Vagina (tissue), 2 donors: ENCODE measurements around the gene LINC01488. TPM values are rescaled to one million over a fixed set of nuclear protein-coding genes. Genes with fewer than 3 reads are reported as not detected.

ENCODE experiments used
- DNase-seq, 2 donors: peaks; one replicate each; pipeline ENCODE4 v3.0.0-alpha.2; 2017; ENCODE audit errors: extremely low spot score in 2 of 2
- H3K27ac ChIP-seq: fragments of 200-600 bp; sonication (generic); one replicate; pipeline ENCODE4 v1.5.1; 2019
- H3K27me3 ChIP-seq: fragments of 200-600 bp; sonication (generic); one replicate; pipeline ENCODE4 v1.5.1; 2019
- H3K36me3 ChIP-seq, 2 donors: fragments of 200-600 bp; sonication (generic); one replicate each; pipeline ENCODE4 v1.5.1; 2017 to 2019
- H3K4me1 ChIP-seq: fragments of 200-600 bp; sonication (generic); one replicate; pipeline ENCODE4 v1.5.1; 2019
- H3K4me3 ChIP-seq, 2 donors: fragments of 200-600 bp; sonication (generic); 1 replicate in 1 of 2; 2 replicates in 1 of 2; pipeline ENCODE4 v1.5.1; 2016 to 2019
- H3K9me3 ChIP-seq: fragments of 200-600 bp; sonication (generic); one replicate; pipeline ENCODE4 v1.5.1; 2019
- CTCF ChIP-seq, 3 experiments: fragments of 450-650 bp in 2 of 3; fragments of 200-600 bp in 1 of 3; sonication (generic) in 1 of 3; IDR thresholded peaks; one replicate each; pipeline ENCODE4 v1.5.1; 2017 to 2019; ENCODE audit warnings: antibody characterized with exemption in 3 of 3, mild to moderate bottlenecking in 2 of 3, moderate library complexity in 2 of 3
- POLR2A ChIP-seq, 2 donors: fragments of 450-650 bp; IDR thresholded peaks; one replicate each; pipeline ENCODE4 v1.6.1; 2017; ENCODE audit warnings: antibody characterized with exemption in 2 of 2, mild to moderate bottlenecking in 2 of 2, moderate library complexity in 2 of 2
- POLR2AphosphoS5 ChIP-seq, 2 donors: sonication (generic); formaldehyde crosslinking; IDR thresholded peaks; one replicate each; pipeline ENCODE4 v1.9.0; 2017; ENCODE audit warnings: antibody characterized with exemption in 2 of 2, mild to moderate bottlenecking in 2 of 2, low read depth in 1 of 2; ENCODE audit not compliant: insufficient read depth in 1 of 2
- intact Hi-C: fragments of 100-400 bp; cut with DNase I; formaldehyde crosslinking; loops from one replicate; pipeline ENCODE4 v1.15.1; 2023
- total RNA-seq: library from RNA; depleted of rRNA; stranded (reverse); fragments of >200 nt; gene quantifications from one replicate; pipeline ENCODE4 v1.2.3, GENCODE V29; 2016

Gene LINC01488
- total RNA-seq, 1 donor from 2014 or later = not detected

GRCh38 chr11:69484427-69485259 lies 3.2 kb downstream of the LINC01488 start:
- intact Hi-C loops = no loop called here
- H3K4me1 ChIP-seq = peaks cover 16% of the 10 kb centered on the region
- H3K27me3 ChIP-seq = no peaks in the 10 kb centered on the region
- no peaks in the 10 kb centered on the region for H3K36me3 ChIP-seq
- TF ChIP-seq POLR2AphosphoS5 (IDR thresholded peaks at IDR 0.05; ENCODE audit: insufficient read depth in 1 of 2, low read depth in 1 of 2) (no peak), POLR2A (IDR thresholded peaks at IDR 0.05) (no peak), CTCF (IDR thresholded peaks at IDR 0.05) (no peak)
- no peaks in the 10 kb centered on the region for H3K9me3 ChIP-seq
- DNase-seq = no peak
- H3K27ac ChIP-seq = no peak overlapping the region
- H3K4me3 ChIP-seq = no peak overlapping the region

- no peak for DNase-seq
- TF ChIP-seq POLR2A (IDR thresholded peaks at IDR 0.05) (no peak), CTCF (IDR thresholded peaks at IDR 0.05) (no peak), POLR2AphosphoS5 (IDR thresholded peaks at IDR 0.05; ENCODE audit: insufficient read depth in 1 of 2, low read depth in 1 of 2) (no peak)
- H3K9me3 ChIP-seq = no peaks in the 10 kb centered on the region
- no peaks in the 10 kb centered on the region for H3K27me3 ChIP-seq
- no peaks in the 10 kb centered on the region for H3K36me3 ChIP-seq
- intact Hi-C loops = no loop called here
- peaks cover 10% of the 10 kb centered on the region for H3K4me1 ChIP-seq
- H3K27ac ChIP-seq = no peak overlapping the region
- no peak overlapping the region for H3K4me3 ChIP-seq
Observed at GRCh38 chr11:69485337-69486041, 4.0 kb downstream of the LINC01488 start.

- DNase-seq = no peak
- no peak overlapping the region for H3K27ac ChIP-seq
- H3K36me3 ChIP-seq = no peaks in the 10 kb centered on the region
- H3K4me3 ChIP-seq = no peak overlapping the region
- intact Hi-C loops = no loop called here
- no peaks in the 10 kb centered on the region for H3K9me3 ChIP-seq
- peaks cover 6% of the 10 kb centered on the region for H3K4me1 ChIP-seq
- no peaks in the 10 kb centered on the region for H3K27me3 ChIP-seq
- no peak for TF ChIP-seq POLR2AphosphoS5 (IDR thresholded peaks at IDR 0.05; ENCODE audit: insufficient read depth in 1 of 2, low read depth in 1 of 2)
Observed at GRCh38 chr11:69486056-69486772, 4.8 kb downstream of the LINC01488 start.

- H3K27ac ChIP-seq = no peak overlapping the region
- no peaks in the 10 kb centered on the region for H3K36me3 ChIP-seq
- H3K9me3 ChIP-seq = no peaks in the 10 kb centered on the region
- no peak overlapping the region for H3K4me3 ChIP-seq
- H3K4me1 ChIP-seq = peaks cover 6% of the 10 kb centered on the region
- intact Hi-C loops = no loop called here
- DNase-seq = no peak
- H3K27me3 ChIP-seq = no peaks in the 10 kb centered on the region
- no peak for TF ChIP-seq CTCF (IDR thresholded peaks at IDR 0.05)
- no peak for TF ChIP-seq POLR2A (IDR thresholded peaks at IDR 0.05)
- no peak for TF ChIP-seq POLR2AphosphoS5 (IDR thresholded peaks at IDR 0.05; ENCODE audit: insufficient read depth in 1 of 2, low read depth in 1 of 2)
Observed at GRCh38 chr11:69486773-69487291, 5.4 kb downstream of the LINC01488 start.

- no peak for DNase-seq
- Histone ChIP-seq H3K9me3 (no peaks in the 10 kb centered on the region), H3K4me1 (peaks cover 6% of the 10 kb centered on the region), H3K27me3 (no peaks in the 10 kb centered on the region), H3K27ac (no peak overlapping the region), H3K36me3 (no peaks in the 10 kb centered on the region), H3K4me3 (no peak overlapping the region)
- intact Hi-C loops = no loop called here
- TF ChIP-seq POLR2A (IDR thresholded peaks at IDR 0.05) = no peak
- no peak for TF ChIP-seq POLR2AphosphoS5 (IDR thresholded peaks at IDR 0.05; ENCODE audit: insufficient read depth in 1 of 2, low read depth in 1 of 2)
- TF ChIP-seq CTCF (IDR thresholded peaks at IDR 0.05) = no peak
Observed at GRCh38 chr11:69487391-69487790, 5.9 kb downstream of the LINC01488 start.
